ENCODE measurements around the gene CHCHD5.
"Not testable (repeated sequence)": the region's sequence is repeated elsewhere in the genome, so short reads cannot be mapped to it uniquely, and the experiment has no call there.

CHCHD5 gene

GRCh38 chr2:112584134-112584890 is at the start of gene CHCHD5:
Gene CHCHD5, plus strand, starts transcription at chr2:112584609. Its CDS starts 39 bp downstream, at chr2:112584648.
- FAIRE-seq = peak; percentile 92

GRCh38 chr2:112534826-112535225 is 49.6 kb upstream of the CHCHD5 start:
- FAIRE-seq = no peak

GRCh38 chr2:112536665-112537064 is 47.7 kb upstream of the CHCHD5 start:
- not testable (repeated sequence) for FAIRE-seq

GRCh38 chr2:112539306-112539705 is 45.1 kb upstream of the CHCHD5 start:
- no peak for FAIRE-seq

- no peak for FAIRE-seq
These were observed 43.5 kb upstream of the CHCHD5 start for GRCh38 chr2:112540906-112541305.

- FAIRE-seq = no peak
These were observed 42.9 kb upstream of the CHCHD5 start for GRCh38 chr2:112541315-112542122.

- no peak for FAIRE-seq
These were observed 42.1 kb upstream of the CHCHD5 start, which contains the start of gene POLR1B for GRCh38 chr2:112542123-112542983. Gene POLR1B, plus strand, starts transcription at chr2:112542465. Its CDS starts 30 bp downstream, at chr2:112542495.

- FAIRE-seq = no peak
These were observed 41.3 kb upstream of the CHCHD5 start for GRCh38 chr2:112542984-112543661.

- no peak for FAIRE-seq
These were observed 37.1 kb upstream of the CHCHD5 start for GRCh38 chr2:112547333-112547732.

- FAIRE-seq = no peak
These were observed 35.4 kb upstream of the CHCHD5 start for GRCh38 chr2:112548980-112549379.

GRCh38 chr2:112566104-112566503 is 18.3 kb upstream of the CHCHD5 start:
- FAIRE-seq = no peak

GRCh38 chr2:112566508-112566907 is 17.9 kb upstream of the CHCHD5 start:
- FAIRE-seq = not testable (repeated sequence)

GRCh38 chr2:112572005-112572404 is 12.4 kb upstream of the CHCHD5 start:
- FAIRE-seq = no peak

GRCh38 chr2:112577756-112578155 is 6.7 kb upstream of the CHCHD5 start:
- no peak for FAIRE-seq

GRCh38 chr2:112579241-112579640 is 5.2 kb upstream of the CHCHD5 start:
- FAIRE-seq = no peak

GRCh38 chr2:112580084-112580483 is 4.3 kb upstream of the CHCHD5 start:
- no peak for FAIRE-seq

- FAIRE-seq = peak; percentile 67
These were observed 2.1 kb upstream of the CHCHD5 start for GRCh38 chr2:112582314-112582746.

GRCh38 chr2:112583497-112584133 is 794 bp upstream of the CHCHD5 start:
- FAIRE-seq = peak; percentile 13

- FAIRE-seq = no peak
These were observed 462 bp downstream of the CHCHD5 start for GRCh38 chr2:112584891-112585250.

- FAIRE-seq = no peak
These were observed 991 bp downstream of the CHCHD5 start for GRCh38 chr2:112585400-112585799.

- no peak for FAIRE-seq
These were observed 1.6 kb downstream of the CHCHD5 start for GRCh38 chr2:112585873-112586464.
